Parathyroid adenoma (tissue), 2 donors: ENCODE data around the gene TIGAR.

ENCODE experiments used
- H2AFZ ChIP-seq: fragments of 300-600 bp; sonication (generic); one replicate; pipeline ENCODE4 v1.7.0; 2017; ENCODE audit warnings: antibody characterized with exemption, mild to moderate bottlenecking
- H3K27ac ChIP-seq: fragments of 300-600 bp; sonication (generic); one replicate; pipeline ENCODE4 v1.7.0; 2017
- H3K27me3 ChIP-seq: fragments of 300-600 bp; sonication (generic); one replicate; pipeline ENCODE4 v1.7.0; 2017; ENCODE audit warnings: low read length; ENCODE audit not compliant: control insufficient read depth, insufficient read depth
- H3K36me3 ChIP-seq: fragments of 300-600 bp; sonication (generic); one replicate; pipeline ENCODE4 v1.7.0; 2017; ENCODE audit warnings: low read length; ENCODE audit not compliant: control insufficient read depth, insufficient read depth
- H3K4me1 ChIP-seq: fragments of 300-600 bp; sonication (generic); one replicate; pipeline ENCODE4 v1.7.0; 2017; ENCODE audit warnings: control low read depth
- H3K4me2 ChIP-seq: fragments of 300-600 bp; sonication (generic); one replicate; pipeline ENCODE4 v1.7.0; 2017; ENCODE audit warnings: low read length
- H3K4me3 ChIP-seq: fragments of 300-600 bp; sonication (generic); one replicate; pipeline ENCODE4 v1.7.0; 2017; ENCODE audit warnings: low read depth, low read length
- H3K79me2 ChIP-seq: fragments of 300-600 bp; sonication (generic); one replicate; pipeline ENCODE4 v1.7.0; 2017; ENCODE audit warnings: control low read depth
- H3K9ac ChIP-seq: fragments of 300-600 bp; sonication (generic); one replicate; pipeline ENCODE4 v1.7.0; 2017; ENCODE audit warnings: mild to moderate bottlenecking
- H3K9me3 ChIP-seq: fragments of 300-600 bp; sonication (generic); one replicate; pipeline ENCODE4 v1.7.0; 2017; ENCODE audit warnings: low read length; ENCODE audit not compliant: control insufficient read depth
- CTCF ChIP-seq: fragments of 300-600 bp; sonication (generic); IDR thresholded peaks from one replicate; pipeline ENCODE4 v1.7.0; 2017; ENCODE audit warnings: antibody characterized with exemption, mild to moderate bottlenecking
- donor health status: primary hyperparathyroidism.

The TIGAR gene

GRCh38 chr12:4325966-4326365, 5.0 kb downstream of the TIGAR start:
- Histone ChIP-seq H2AFZ (no peak overlapping the region), H3K4me3 (no peak overlapping the region), H3K27ac (no peak overlapping the region), H3K36me3 (no peaks in the 10 kb centered on the region), H3K4me1 (no peaks in the 10 kb centered on the region), H3K9ac (no peak overlapping the region), H3K79me2 (no peaks in the 10 kb centered on the region), H3K9me3 (no peaks in the 10 kb centered on the region), H3K27me3 (no peaks in the 10 kb centered on the region), H3K4me2 (no peak overlapping the region)
- no peak for TF ChIP-seq CTCF

GRCh38 chr12:4327293-4327692, 6.3 kb downstream of the TIGAR start:
- Histone ChIP-seq H3K4me3 (no peak overlapping the region), H3K79me2 (no peaks in the 10 kb centered on the region), H3K9ac (no peak overlapping the region), H3K9me3 (no peaks in the 10 kb centered on the region), H2AFZ (no peak overlapping the region), H3K36me3 (no peaks in the 10 kb centered on the region), H3K27ac (no peak overlapping the region), H3K4me1 (no peaks in the 10 kb centered on the region), H3K27me3 (no peaks in the 10 kb centered on the region), H3K4me2 (no peak overlapping the region)
- no peak for TF ChIP-seq CTCF

- TF ChIP-seq CTCF: no peak
- H3K4me2 ChIP-seq: no peak overlapping the region
- no peak overlapping the region for H3K9ac ChIP-seq
- H2AFZ ChIP-seq: no peak overlapping the region
- H3K79me2 ChIP-seq: peaks cover 2% of the 10 kb centered on the region
- H3K36me3 ChIP-seq: no peaks in the 10 kb centered on the region
- H3K9me3 ChIP-seq: no peaks in the 10 kb centered on the region
- H3K27ac ChIP-seq: no peak overlapping the region
- no peaks in the 10 kb centered on the region for H3K4me1 ChIP-seq
- H3K27me3 ChIP-seq: no peaks in the 10 kb centered on the region
- no peak overlapping the region for H3K4me3 ChIP-seq
Observed at GRCh38 chr12:4330203-4330602, 9.2 kb downstream of the TIGAR start.

GRCh38 chr12:4331221-4331620, 10.2 kb downstream of the TIGAR start:
- TF ChIP-seq CTCF: no peak
- Histone ChIP-seq H3K36me3 (no peaks in the 10 kb centered on the region), H3K27ac (no peak overlapping the region), H3K4me3 (no peak overlapping the region), H3K9me3 (no peaks in the 10 kb centered on the region), H3K27me3 (no peaks in the 10 kb centered on the region), H3K9ac (no peak overlapping the region), H3K4me2 (no peak overlapping the region), H3K4me1 (no peaks in the 10 kb centered on the region), H2AFZ (no peak overlapping the region), H3K79me2 (peaks cover 2% of the 10 kb centered on the region)

- H3K27me3 ChIP-seq: no peaks in the 10 kb centered on the region
Observed at GRCh38 chr12:4331842-4332241, 10.8 kb downstream of the TIGAR start.

More at GRCh38 chr12:4331842-4332241, 10.8 kb downstream of the TIGAR start:
- Histone ChIP-seq H3K36me3 (no peaks in the 10 kb centered on the region), H3K27ac (no peak overlapping the region), H2AFZ (no peak overlapping the region), H3K4me3 (no peak overlapping the region), H3K79me2 (peaks cover 2% of the 10 kb centered on the region), H3K9me3 (no peaks in the 10 kb centered on the region), H3K4me1 (no peaks in the 10 kb centered on the region), H3K4me2 (no peak overlapping the region), H3K9ac (no peak overlapping the region)
- TF ChIP-seq CTCF: no peak
